ENCODE results near the gene RABAC1. TPM values are rescaled to one million over a fixed set of nuclear protein-coding genes. Genes with fewer than 3 reads are reported as not detected.

Gene RABAC1
- total RNA-seq, 1 donor, result 117 TPM

GRCh38 chr19:42003506-42004294, 44.6 kb upstream of the RABAC1 start:
- no peak overlapping the region for H3K27ac ChIP-seq (ENCODE audit: low read depth, low read length)
- no peaks in the 10 kb centered on the region for H3K36me3 ChIP-seq (ENCODE audit: insufficient read depth, low read length)
- H3K27me3 ChIP-seq (ENCODE audit: insufficient read depth, low read length), result peaks cover 36% of the 10 kb centered on the region
- no peaks in the 10 kb centered on the region for H4K20me1 ChIP-seq (ENCODE audit: insufficient read depth, low read length)
- TF ChIP-seq CTCF (IDR thresholded peaks at IDR 0.05; ENCODE audit: extremely low read depth, low read depth, low read length), result no peak
- no peak overlapping the region for H2AFZ ChIP-seq (ENCODE audit: low read length)
- no peak overlapping the region for H3K4me3 ChIP-seq (ENCODE audit: insufficient read depth, low read length)
- DNase-seq (ENCODE audit: insufficient read length, low spot score, missing footprints), result peak; percentile 54
- H3K79me2 ChIP-seq (ENCODE audit: insufficient read depth, low read length), result no peaks in the 10 kb centered on the region
- H3K4me1 ChIP-seq (ENCODE audit: insufficient read depth, low read length), result no peaks in the 10 kb centered on the region
- no peak overlapping the region for H3K4me2 ChIP-seq (ENCODE audit: insufficient read depth, low read length)
- H3K9me3 ChIP-seq (ENCODE audit: low read depth, low read length), result no peaks in the 10 kb centered on the region

GRCh38 chr19:41999878-42000208, 40.7 kb upstream of the RABAC1 start:
- Histone ChIP-seq H3K9me3 (ENCODE audit: low read depth, low read length) (no peaks in the 10 kb centered on the region), H3K27ac (ENCODE audit: low read depth, low read length) (no peak overlapping the region), H3K4me3 (ENCODE audit: insufficient read depth, low read length) (no peak overlapping the region), H4K20me1 (ENCODE audit: insufficient read depth, low read length) (peaks cover 2% of the 10 kb centered on the region), H3K4me2 (ENCODE audit: insufficient read depth, low read length) (no peak overlapping the region), H3K79me2 (ENCODE audit: insufficient read depth, low read length) (no peaks in the 10 kb centered on the region), H3K27me3 (ENCODE audit: insufficient read depth, low read length) (peaks cover 54% of the 10 kb centered on the region), H2AFZ (ENCODE audit: low read length) (no peak overlapping the region), H3K4me1 (ENCODE audit: insufficient read depth, low read length) (no peaks in the 10 kb centered on the region), H3K36me3 (ENCODE audit: insufficient read depth, low read length) (no peaks in the 10 kb centered on the region)
- no peak for TF ChIP-seq CTCF (IDR thresholded peaks at IDR 0.05; ENCODE audit: extremely low read depth, low read depth, low read length)
- DNase-seq (ENCODE audit: insufficient read length, low spot score, missing footprints), result peak; percentile 66

DNA sequence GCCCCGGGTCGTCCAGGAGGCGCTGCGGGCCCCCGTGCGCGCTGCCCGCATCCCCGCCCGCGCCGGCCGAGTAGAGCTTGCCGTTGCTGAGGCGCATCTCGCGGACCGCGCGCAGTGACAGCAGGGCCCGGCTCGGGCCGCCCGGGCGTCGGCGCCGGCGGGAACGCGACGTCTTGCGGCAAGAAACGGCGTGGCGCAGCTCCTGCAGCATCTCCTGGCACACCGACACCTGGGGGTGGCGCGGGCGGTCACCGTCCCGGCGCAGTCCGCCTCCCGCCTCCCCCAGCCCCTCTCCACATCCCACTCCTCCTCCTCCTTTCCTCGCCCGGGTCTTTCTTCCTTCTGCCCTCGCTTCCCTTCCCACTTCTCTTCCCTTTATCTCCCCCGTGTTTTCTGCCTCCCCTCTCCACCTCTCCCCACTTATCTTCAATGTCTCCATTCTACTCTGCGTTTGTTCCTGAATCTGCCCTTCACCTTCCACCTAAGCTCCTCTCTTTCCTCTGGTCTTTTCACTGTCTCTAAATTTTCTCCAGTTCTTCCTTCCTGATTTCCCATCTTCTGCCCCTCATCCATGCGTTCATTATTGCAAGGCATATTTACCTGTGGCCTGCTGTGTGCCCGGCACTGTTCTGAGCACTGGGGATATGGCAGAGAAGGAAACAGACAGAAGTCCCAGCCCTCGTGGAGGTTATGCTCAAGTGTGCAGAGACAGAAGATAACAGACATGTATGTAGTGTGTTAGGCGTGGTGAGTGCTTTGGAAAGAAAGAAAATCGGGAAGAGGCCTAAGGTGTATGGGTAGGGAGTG, 40.2 kb upstream of the RABAC1 start:
- Histone ChIP-seq H3K9me3 (ENCODE audit: low read depth, low read length) (no peaks in the 10 kb centered on the region), H3K79me2 (ENCODE audit: insufficient read depth, low read length) (no peaks in the 10 kb centered on the region), H3K27me3 (ENCODE audit: insufficient read depth, low read length) (peaks cover 54% of the 10 kb centered on the region), H3K4me3 (ENCODE audit: insufficient read depth, low read length) (no peak overlapping the region), H4K20me1 (ENCODE audit: insufficient read depth, low read length) (peaks cover 2% of the 10 kb centered on the region), H3K4me1 (ENCODE audit: insufficient read depth, low read length) (no peaks in the 10 kb centered on the region), H2AFZ (ENCODE audit: low read length) (no peak overlapping the region), H3K36me3 (ENCODE audit: insufficient read depth, low read length) (no peaks in the 10 kb centered on the region), H3K27ac (ENCODE audit: low read depth, low read length) (no peak overlapping the region), H3K4me2 (ENCODE audit: insufficient read depth, low read length) (no peak overlapping the region)
- DNase-seq (ENCODE audit: insufficient read length, low spot score, missing footprints), result peak; percentile 87
- TF ChIP-seq CTCF (IDR thresholded peaks at IDR 0.05; ENCODE audit: extremely low read depth, low read depth, low read length), result no peak

Measured in osteoblast (primary cell).